Measurements from ENCODE around the gene ZNF780B.

The ZNF780B gene

DNA sequence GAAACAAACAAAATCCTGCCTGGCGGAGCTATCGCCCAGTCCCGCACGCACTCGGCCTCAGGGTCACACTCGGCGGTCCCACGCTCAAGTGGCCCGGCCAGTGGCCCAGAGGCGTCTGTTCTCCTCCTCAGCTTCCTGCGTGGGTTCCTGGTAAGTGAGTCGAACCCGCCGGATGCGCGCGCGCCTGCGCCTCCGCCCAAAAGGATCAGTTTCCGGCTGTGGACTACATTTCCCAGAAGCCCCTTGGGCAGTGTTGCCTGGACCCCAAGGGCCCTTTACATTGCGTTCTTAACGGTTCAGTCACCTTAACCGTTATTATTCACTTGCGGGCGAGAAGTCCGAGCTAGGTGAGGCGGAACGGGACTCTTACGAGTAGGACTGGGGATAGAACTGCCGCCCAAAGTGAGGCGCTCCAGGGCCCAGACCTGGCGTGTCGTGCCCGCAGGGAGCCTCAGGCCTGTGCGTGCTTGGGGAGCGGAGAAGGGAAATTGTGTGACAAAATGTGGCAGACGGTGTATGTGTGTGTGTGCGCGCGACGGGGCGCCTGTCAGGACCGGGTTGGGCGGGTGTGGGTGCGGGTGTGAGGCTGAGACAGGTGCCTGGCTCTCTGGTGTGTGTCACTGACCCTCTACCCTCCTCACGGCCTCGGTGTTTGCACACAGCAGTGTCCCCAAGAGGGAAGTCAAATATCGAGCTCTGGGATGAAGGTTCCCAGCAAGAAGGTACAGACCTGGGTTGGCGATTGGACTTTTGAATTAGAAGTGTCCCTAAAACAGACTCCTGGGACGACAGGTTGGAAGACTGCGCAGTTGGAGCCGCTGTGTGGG lies 59.0 kb downstream of the ZNF780B start, which contains the start of gene ZNF546:
ZNF546 (plus strand) TSS at position 250 of the 827 bp plus-strand sequence. CDS start 1,267 bp downstream, outside the sequence.
- TF ChIP-seq CTCF (IDR thresholded peaks at IDR 0.05; ENCODE audit: low read depth, low read length) = no peak
- peak within 1 kb of the TSS; percentile 72 to 84 for H3K4me3 ChIP-seq (replicated peaks in 1 of 2; ENCODE audit: low read depth in 2 of 2, low read length in 2 of 2)
- DNase-seq (ENCODE audit: low read depth in 2 of 2) = peak; percentile 92 to 94

- TF ChIP-seq CTCF (IDR thresholded peaks at IDR 0.05; ENCODE audit: low read depth, low read length) = no peak
- peak; percentile 55 to 66 for DNase-seq (ENCODE audit: low read depth in 2 of 2)
- peak overlapping the region; percentile 72 to 84 for H3K4me3 ChIP-seq (replicated peaks in 1 of 2; ENCODE audit: low read depth in 2 of 2, low read length in 2 of 2)
These were observed 59.7 kb downstream of the ZNF780B start for GRCh38 chr19:39996218-39996810.

- no peak for TF ChIP-seq CTCF (IDR thresholded peaks at IDR 0.05; ENCODE audit: low read depth, low read length)
- H3K4me3 ChIP-seq (replicated peaks in 1 of 2; ENCODE audit: low read depth in 2 of 2, low read length in 2 of 2) = peak overlapping the region in 1 of 2 donors; percentile 84
- no peak for DNase-seq (ENCODE audit: low read depth in 2 of 2)
These were observed 60.2 kb downstream of the ZNF780B start for GRCh38 chr19:39995794-39996193.

DNA sequence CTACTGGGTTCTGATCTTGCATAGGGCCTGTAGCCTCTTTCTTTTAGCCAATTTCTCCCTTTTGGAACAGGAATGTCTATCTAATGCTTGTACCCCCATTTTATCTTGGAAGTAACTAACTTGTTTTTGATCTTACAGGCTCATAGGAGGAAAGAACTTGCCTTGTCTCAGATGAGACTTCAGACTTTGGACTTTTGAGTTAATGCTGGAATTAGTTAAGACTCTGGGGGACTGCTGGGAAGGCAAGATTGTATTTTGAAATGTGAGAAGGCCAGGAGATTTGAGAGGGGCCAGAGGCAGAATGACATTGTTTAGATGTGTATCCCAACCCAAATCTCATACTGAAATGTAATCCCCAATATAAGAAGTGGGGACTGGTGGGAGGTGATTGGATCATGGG lies 61.7 kb downstream of the ZNF780B start:
- H3K4me3 ChIP-seq (replicated peaks in 1 of 2; ENCODE audit: low read depth in 2 of 2, low read length in 2 of 2) = no peak overlapping the region
- DNase-seq (ENCODE audit: low read depth in 2 of 2) = no peak
- TF ChIP-seq CTCF (IDR thresholded peaks at IDR 0.05; ENCODE audit: low read depth, low read length) = no peak

DNA sequence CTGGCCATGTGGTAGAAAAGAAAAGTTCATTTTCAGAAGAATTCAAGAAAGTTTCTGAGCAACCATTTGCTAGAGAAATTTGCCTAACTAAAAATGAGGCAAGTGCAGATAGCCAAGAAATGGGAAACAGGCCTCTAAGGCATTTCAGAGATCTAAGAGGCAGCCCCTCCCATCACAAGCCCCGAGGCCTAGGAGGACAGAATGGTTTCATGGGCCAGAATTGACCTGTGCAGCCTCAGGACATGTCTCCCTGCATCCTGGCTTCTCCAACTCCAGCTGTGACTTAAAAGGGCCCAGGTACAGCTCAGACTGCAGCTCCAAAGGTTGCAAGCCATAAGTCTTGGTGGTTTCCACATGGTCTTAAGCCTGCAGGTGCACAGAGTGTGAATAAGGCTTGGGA lies 62.4 kb downstream of the ZNF780B start:
- no peak overlapping the region for H3K4me3 ChIP-seq (replicated peaks in 1 of 2; ENCODE audit: low read depth in 2 of 2, low read length in 2 of 2)
- no peak for TF ChIP-seq CTCF (IDR thresholded peaks at IDR 0.05; ENCODE audit: low read depth, low read length)
- no peak for DNase-seq (ENCODE audit: low read depth in 2 of 2)

- H3K4me3 ChIP-seq (replicated peaks in 1 of 2; ENCODE audit: low read depth in 2 of 2, low read length in 2 of 2) = no peak overlapping the region
- DNase-seq (ENCODE audit: low read depth in 2 of 2) = no peak
- TF ChIP-seq CTCF (IDR thresholded peaks at IDR 0.05; ENCODE audit: low read depth, low read length) = no peak
These were observed 68.4 kb downstream of the ZNF780B start for GRCh38 chr19:39987596-39987995.
